GM12878 (cell line): ENCODE data around the gene ERC1. TPM values are rescaled to one million over a fixed set of nuclear protein-coding genes. Genes with fewer than 3 reads are reported as not detected.

Source experiments
- ATAC-seq: fragments of 200-7000 bp; cut with Tn5 transposase; 3 replicates; pipeline ENCODE4 v1.9.1; 2020; ENCODE audit warnings: mild to moderate bottlenecking, moderate library complexity
- BruUV-seq: library from RNA; stranded (reverse); fragments of 400-500 nt; replicated peaks from 2 replicates; lab custom pipeline; 2021; lab: Mats Ljungman, UMichigan
- CTCF ChIA-PET: fragments of 300-600 bp; sonication (Branson Sonifier 250); formaldehyde crosslinking; extraction: SDS; loops from one replicate; lab custom pipeline; 2021; ENCODE audit warnings: inconsistent platforms; lab: Yijun Ruan, JAX
- POLR2A ChIA-PET: fragments of 350-600 bp; formaldehyde crosslinking; extraction: SDS; loops from one replicate; lab custom pipeline; 2021; ENCODE audit warnings: inconsistent platforms; lab: Charles Lee
- RAD21 ChIA-PET: fragments of 300-600 bp; sonication (Branson Sonifier 250); formaldehyde crosslinking; loops from one replicate; lab custom pipeline; 2023; ENCODE audit warnings: antibody characterized with exemption; ENCODE audit not compliant: unreplicated experiment; lab: Charles Lee
- SMC1A ChIA-PET: fragments of 300-600 bp; sonication (Branson Sonifier 250); formaldehyde crosslinking; loops from one replicate; lab custom pipeline; 2023; ENCODE audit not compliant: unreplicated experiment, uncharacterized antibody; lab: Charles Lee
- DNase-seq: peaks from one replicate; pipeline ENCODE4 v3.0.0-alpha.2; 2011; ENCODE audit warnings: low read depth, low spot score
- FAIRE-seq: peaks from 3 replicates; lab custom pipeline; 2011; peaks lifted over from hg19 to GRCh38; lab: Jason Lieb, UNC
- H2AFZ ChIP-seq: 2 replicates; pipeline ENCODE4 v1.6.0; 2011; ENCODE audit warnings: low read depth, low read length, control low read depth; ENCODE audit not compliant: control insufficient read depth
- H3K27ac ChIP-seq: 2 replicates; pipeline ENCODE4 v1.5.1; 2011; ENCODE audit warnings: control low read depth; ENCODE audit not compliant: control insufficient read depth, insufficient read depth
- H3K27me3 ChIP-seq, 2 experiments: replicated peaks in 1 of 2; 2 replicates each; pipeline versions ENCODE4 v1.6.0 to v1.6.1; 2011; ENCODE audit warnings: low read length in 1 of 2; ENCODE audit not compliant: control insufficient read depth in 2 of 2, insufficient read depth in 2 of 2
- H3K36me3 ChIP-seq, 2 experiments: 2 replicates each; pipeline ENCODE4 v1.5.1; 2011; ENCODE audit warnings: low read length in 1 of 2; ENCODE audit not compliant: control insufficient read depth in 2 of 2, insufficient read depth in 2 of 2
- H3K4me1 ChIP-seq: 2 replicates; pipeline ENCODE4 v1.6.1; 2011; ENCODE audit warnings: mild to moderate bottlenecking, low read length, moderate library complexity, mixed read lengths; ENCODE audit not compliant: control insufficient read depth, insufficient read depth
- H3K4me2 ChIP-seq: 2 replicates; pipeline ENCODE4 v1.6.0; 2011; ENCODE audit warnings: control low read depth; ENCODE audit not compliant: control insufficient read depth, insufficient read depth
- H3K4me3 ChIP-seq: fragments of 200-600 bp; sonication (generic); 2 replicates; pipeline ENCODE4 v1.5.1; 2016
- H3K79me2 ChIP-seq: 2 replicates; pipeline ENCODE4 v1.6.0; 2011; ENCODE audit warnings: low read length; ENCODE audit not compliant: control insufficient read depth, insufficient read depth
- H3K9ac ChIP-seq: 2 replicates; pipeline ENCODE4 v1.8.0; 2011; ENCODE audit warnings: low read length, control low read depth, mixed read lengths; ENCODE audit not compliant: control insufficient read depth, insufficient read depth
- H3K9me3 ChIP-seq: replicated peaks from 3 replicates; pipeline ENCODE4 v1.5.1; 2011; ENCODE audit warnings: mild to moderate bottlenecking, low read length; ENCODE audit not compliant: control insufficient read depth, insufficient read depth
- H4K20me1 ChIP-seq: 2 replicates; pipeline ENCODE4 v1.6.0; 2011; ENCODE audit not compliant: control insufficient read depth, insufficient read depth
- CHD4 ChIP-seq: fragments of 200-600 bp; sonication (generic); IDR thresholded peaks from 2 replicates; pipeline ENCODE4 v1.6.1; 2016; ENCODE audit warnings: mild to moderate bottlenecking
- E2F4 ChIP-seq: IDR thresholded peaks from 2 replicates; pipeline ENCODE4 v1.6.1; 2012; ENCODE audit warnings: low read depth, low read length, improper control_type of control experiment
- EGR1 ChIP-seq, 2 experiments: IDR thresholded peaks; 1 replicate in 1 of 2; 2 replicates in 1 of 2; pipeline ENCODE4 v1.6.1; 2011 to 2012; ENCODE audit warnings: low read depth in 2 of 2, low read length in 2 of 2, borderline replicate concordance in 1 of 2, mild to moderate bottlenecking in 1 of 2, moderate library complexity in 1 of 2
- JUND ChIP-seq: IDR thresholded peaks from 2 replicates; pipeline ENCODE4 v1.6.1; 2012; ENCODE audit warnings: low read depth, mild to moderate bottlenecking, low read length, improper control_type of control experiment, moderate library complexity
- KAT2A ChIP-seq: conservative IDR thresholded peaks from 2 replicates; pipeline ENCODE4 v1.6.1; 2011; ENCODE audit warnings: low read depth, low read length; ENCODE audit not compliant: control insufficient read depth
- MXI1 ChIP-seq: fragments of 150-350 bp; IDR thresholded peaks from 2 replicates; pipeline ENCODE4 v1.6.1; 2011; ENCODE audit warnings: low read depth, mild to moderate bottlenecking, inconsistent platforms, low read length, improper control_type of control experiment
- RBBP5 ChIP-seq: fragments of 200-600 bp; sonication (generic); conservative IDR thresholded peaks from 2 replicates; pipeline ENCODE4 v1.6.1; 2016
- SP1 ChIP-seq: IDR thresholded peaks from one replicate; pipeline ENCODE4 v1.6.1; 2011; ENCODE audit warnings: low read depth, low read length
- SREBF2 ChIP-seq: IDR thresholded peaks from 2 replicates; pipeline ENCODE4 v1.6.1; 2012; ENCODE audit warnings: mild to moderate bottlenecking, low read length
- STAT3 ChIP-seq: IDR thresholded peaks from 2 replicates; pipeline ENCODE4 v1.6.1; 2011; ENCODE audit warnings: low read depth, low read length, improper control_type of control experiment
- ZNF24 ChIP-seq: fragments of 450-650 bp; IDR thresholded peaks from 2 replicates; pipeline ENCODE4 v1.6.1; 2017; ENCODE audit warnings: antibody characterized with exemption, mild to moderate bottlenecking
- whole genome bisulfite sequencing: methylation state at CpG from one replicate; pipeline ENCODE4 v1.1.6; 2016; ENCODE audit warnings: low lambda C conversion rate; ENCODE audit not compliant: insufficient replicate concordance, insufficient coverage; ENCODE audit errors: missing lambda C conversion rate; 5-methylcytosine and 5-hydroxymethylcytosine counted together
- in situ Hi-C: fragments of 300-500 bp; cut with MboI; formaldehyde crosslinking; loops from 9 replicates; pipeline ENCODE4 v1.14.3; 2018; ENCODE audit warnings: mixed read lengths
- intact Hi-C: fragments of 100-400 bp; cut with micrococcal nuclease; formaldehyde crosslinking; loops from one replicate; pipeline ENCODE4 v1.14.2; 2022; ENCODE audit not compliant: unreplicated experiment
- polyA plus RNA-seq, 11 experiments: library from polyadenylated mRNA; depleted of rRNA in 4 of 11; unstranded in 6 of 11; stranded (reverse) in 5 of 11; fragments of >200 nt; fragmentation: Nextera tagmentation in 4 of 11; fragmentation: Illumina TruSeq in 1 of 11; extraction: Ambion mirVana in 4 of 11; extraction: Trizol in 1 of 11; gene quantifications; 1 replicate in 1 of 11; 2 replicates in 10 of 11; pipeline versions ENCODE4 v1.2.1 to v1.2.3, GENCODE V29; 2011 to 2016; ENCODE audit warnings: inconsistent platforms in 2 of 11, missing spikeins in 2 of 11, low read depth in 1 of 11
- total RNA-seq, 4 experiments: library from RNA; depleted of rRNA in 3 of 4; stranded (reverse); fragments of >200 nt in 3 of 4; fragmentation: Illumina TruSeq in 1 of 4; extraction: Trizol in 1 of 4; gene quantifications; 2 replicates each; pipeline versions ENCODE4 v1.2.1 to v1.2.3, GENCODE V29; 2013 to 2021
- TF ChIP-seq, protein P1 (sequence below): fragments of 450-650 bp; IDR thresholded peaks from 2 replicates; pipeline ENCODE4 v1.6.1; 2017; ENCODE audit warnings: borderline replicate concordance
- TF ChIP-seq, protein P2 (sequence below): IDR thresholded peaks from 2 replicates; pipeline ENCODE4 v1.6.1; 2012; ENCODE audit warnings: low read depth, low read length, improper control_type of control experiment

The ERC1 gene
- total and polyA plus RNA-seq, 10 of the 15 experiments (the other 5 are each of a cell fraction or from before 2014, with no cell fraction given): 0.75 to 8.0 (median 5.0) TPM

DNA sequence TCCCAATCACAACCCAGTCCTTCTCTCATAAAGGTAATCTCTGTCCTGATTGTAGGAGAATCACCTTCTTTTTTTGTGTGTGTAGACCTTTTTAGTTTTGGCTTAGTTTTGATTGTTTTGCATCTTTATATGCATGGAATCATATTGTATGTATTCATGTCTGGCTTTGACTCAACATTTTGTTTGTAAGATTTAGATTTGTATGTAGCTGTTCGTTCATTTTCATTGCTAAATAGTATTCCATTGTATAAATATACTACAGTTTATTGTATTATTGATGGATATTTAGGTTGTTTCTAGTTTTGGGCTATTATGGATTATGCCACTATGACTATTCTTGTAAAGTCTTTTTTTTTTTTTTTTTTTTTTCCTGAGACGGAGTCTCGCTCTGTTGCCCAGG is 10.5 kb downstream of the ERC1 start:
- Histone ChIP-seq H3K27me3 (no peaks in the 10 kb centered on the region; a peak in 2 of 4 replicates), H3K79me2 (no peaks in the 10 kb centered on the region), H3K4me3 (no peak overlapping the region), H3K36me3 (no peaks in the 10 kb centered on the region), H3K9ac (no peak overlapping the region), H2AFZ (no peak overlapping the region), H3K4me1 (peaks cover 21% of the 10 kb centered on the region), H3K4me2 (no peak overlapping the region), H3K27ac (no peak overlapping the region), H3K9me3 (no peaks in the 10 kb centered on the region), H4K20me1 (no peaks in the 10 kb centered on the region)
- TF ChIP-seq STAT3 (no peak), SP1 (no peak), KAT2A (no peak), RBBP5 (no peak), CHD4 (no peak), EGR1 (IDR thresholded peaks at IDR 0.05; ENCODE audit: borderline replicate concordance in 1 of 2, low read depth in 2 of 2, low read length in 2 of 2) (no peak), E2F4 (no peak), JUND (no peak), SREBF2 (no peak), ZNF24 (no peak), MXI1 (no peak)
- TF ChIP-seq, protein P1, sequence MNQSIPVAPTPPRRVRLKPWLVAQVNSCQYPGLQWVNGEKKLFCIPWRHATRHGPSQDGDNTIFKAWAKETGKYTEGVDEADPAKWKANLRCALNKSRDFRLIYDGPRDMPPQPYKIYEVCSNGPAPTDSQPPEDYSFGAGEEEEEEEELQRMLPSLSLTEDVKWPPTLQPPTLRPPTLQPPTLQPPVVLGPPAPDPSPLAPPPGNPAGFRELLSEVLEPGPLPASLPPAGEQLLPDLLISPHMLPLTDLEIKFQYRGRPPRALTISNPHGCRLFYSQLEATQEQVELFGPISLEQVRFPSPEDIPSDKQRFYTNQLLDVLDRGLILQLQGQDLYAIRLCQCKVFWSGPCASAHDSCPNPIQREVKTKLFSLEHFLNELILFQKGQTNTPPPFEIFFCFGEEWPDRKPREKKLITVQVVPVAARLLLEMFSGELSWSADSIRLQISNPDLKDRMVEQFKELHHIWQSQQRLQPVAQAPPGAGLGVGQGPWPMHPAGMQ: no peak
- TF ChIP-seq, protein P2, sequence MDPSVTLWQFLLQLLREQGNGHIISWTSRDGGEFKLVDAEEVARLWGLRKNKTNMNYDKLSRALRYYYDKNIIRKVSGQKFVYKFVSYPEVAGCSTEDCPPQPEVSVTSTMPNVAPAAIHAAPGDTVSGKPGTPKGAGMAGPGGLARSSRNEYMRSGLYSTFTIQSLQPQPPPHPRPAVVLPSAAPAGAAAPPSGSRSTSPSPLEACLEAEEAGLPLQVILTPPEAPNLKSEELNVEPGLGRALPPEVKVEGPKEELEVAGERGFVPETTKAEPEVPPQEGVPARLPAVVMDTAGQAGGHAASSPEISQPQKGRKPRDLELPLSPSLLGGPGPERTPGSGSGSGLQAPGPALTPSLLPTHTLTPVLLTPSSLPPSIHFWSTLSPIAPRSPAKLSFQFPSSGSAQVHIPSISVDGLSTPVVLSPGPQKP: no peak
- no TSS peak for BruUV-seq
- ATAC-seq (no peak), FAIRE-seq (no peak), DNase-seq (no peak)
- SMC1A ChIA-PET: interaction anchor here (0.6 to 1.9 kb wide), 2 partner anchors 10 to 401 kb away, joined by 3 to 4 read pairs; no protein-coding TSS in a partner anchor
- in situ Hi-C loops (no loop called here), intact Hi-C loops (no loop called here)
- WGBS: 3% methylated on average over 1 of the region's 3 CpGs
- CTCF ChIA-PET: interaction anchor here (0.9 to 1.5 kb wide), 2 partner anchors 91 to 93 kb away, joined by 3 to 6 read pairs; no protein-coding TSS in a partner anchor
- POLR2A ChIA-PET: interaction anchor here (0.6 kb wide), 1 partner anchor 409 kb away, joined by 3 read pairs; no protein-coding TSS in a partner anchor
- RAD21 ChIA-PET: interaction anchor here (0.7 kb wide), 1 partner anchor 148 kb away, joined by 7 read pairs; no protein-coding TSS in a partner anchor
